GM21367 (cell line): ENCODE data around the gene KATNA1.

Experiments used
- ATAC-seq: cut with Tn5 transposase; IDR thresholded peaks from one replicate; pipeline ENCODE4 v1.9.1; 2021; ENCODE audit not compliant: unreplicated experiment

The KATNA1 gene

DNA sequence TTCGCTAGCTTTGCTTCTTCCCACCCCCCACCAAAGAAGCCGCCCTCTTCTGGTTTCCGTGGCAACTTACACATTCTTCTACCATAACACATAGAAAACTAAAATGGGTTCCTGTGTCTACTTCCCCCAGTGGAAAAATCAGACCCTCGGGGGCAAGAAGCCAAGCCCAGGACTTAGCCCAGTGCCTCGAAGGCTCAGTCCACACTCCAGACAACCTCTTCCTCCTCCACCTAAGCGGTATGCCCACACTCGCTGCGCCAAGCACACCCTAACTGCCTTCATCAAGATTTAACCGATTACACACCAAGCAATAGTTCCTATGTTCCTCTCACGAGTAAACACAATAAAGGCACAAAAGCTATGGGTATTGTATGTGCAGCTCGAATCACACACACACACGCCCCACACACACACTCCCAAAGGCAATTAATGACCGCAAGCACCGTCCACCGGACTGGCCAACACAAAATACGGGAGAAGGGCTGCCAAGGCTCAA is 103.2 kb downstream of the KATNA1 start:
- ATAC-seq = no peak
